Osteocyte (in vitro differentiated cells): Measurements from ENCODE around the gene COL4A2. TPM values are rescaled to one million over a fixed set of nuclear protein-coding genes. Genes with fewer than 3 reads are reported as not detected.

Experiments
- DNase-seq: peaks from one replicate; pipeline ENCODE4 v3.0.0; 2021; ENCODE audit warnings: mixed read lengths; ENCODE audit not compliant: unreplicated experiment; ENCODE audit errors: extremely low spot score
- H3K27ac Mint-ChIP-seq: one replicate; pipeline ENCODE4 v1.8.0; 2021; ENCODE audit warnings: mild to moderate bottlenecking, mixed read lengths; ENCODE audit not compliant: unreplicated experiment
- H3K27me3 Mint-ChIP-seq: one replicate; pipeline ENCODE4 v1.8.0; 2021; ENCODE audit warnings: mixed read lengths; ENCODE audit not compliant: unreplicated experiment
- H3K36me3 Mint-ChIP-seq: one replicate; pipeline ENCODE4 v1.8.0; 2021; ENCODE audit warnings: mixed read lengths; ENCODE audit not compliant: unreplicated experiment
- H3K4me1 Mint-ChIP-seq: one replicate; pipeline ENCODE4 v1.8.0; 2021; ENCODE audit warnings: mixed read lengths; ENCODE audit not compliant: unreplicated experiment
- H3K4me3 Mint-ChIP-seq: one replicate; pipeline ENCODE4 v1.8.0; 2021; ENCODE audit warnings: mild to moderate bottlenecking, moderate library complexity, mixed read lengths; ENCODE audit not compliant: unreplicated experiment
- H3K9me3 Mint-ChIP-seq: one replicate; pipeline ENCODE4 v1.8.0; 2021; ENCODE audit warnings: mixed read lengths; ENCODE audit not compliant: unreplicated experiment
- total RNA-seq: library from RNA; stranded (reverse); gene quantifications from 2 replicates; pipeline ENCODE4 v1.2.1, GENCODE V29; 2021
- TF ChIP-seq, protein P1 (sequence below): fragments of 200-600 bp; sonication (generic); IDR thresholded peaks from 2 replicates; pipeline ENCODE4 v1.5.0; 2021; ENCODE audit warnings: antibody characterized with exemption, mild to moderate bottlenecking, moderate library complexity

COL4A2 gene
- total RNA-seq, 1 donor from 2014 or later: 2,001 TPM

DNA sequence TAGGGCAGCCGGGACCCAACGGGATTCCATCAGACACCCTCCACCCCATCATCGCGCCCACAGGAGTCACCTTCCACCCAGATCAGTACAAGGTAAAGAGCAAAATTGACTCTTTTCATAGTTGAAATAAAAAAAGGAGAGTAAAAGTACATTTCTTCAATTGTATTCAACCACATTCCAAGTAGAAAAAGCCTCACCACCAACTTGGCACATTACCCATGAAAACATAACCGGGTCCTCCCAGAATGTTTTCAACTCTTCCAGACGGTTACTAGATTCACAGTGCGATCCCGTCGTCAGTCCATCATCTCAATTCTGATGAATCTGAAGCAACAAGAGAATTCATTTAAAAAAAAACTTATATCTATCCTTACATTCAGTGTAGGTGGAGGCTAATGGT is 129.2 kb downstream of the COL4A2 start:
- Mint-ChIP-seq H3K36me3 (peaks cover 77% of the 10 kb centered on the region), H3K27ac (peak overlapping the region; percentile 90), H3K4me3 (no peak overlapping the region), H3K9me3 (no peaks in the 10 kb centered on the region), H3K4me1 (peaks cover 69% of the 10 kb centered on the region), H3K27me3 (no peaks in the 10 kb centered on the region)
- TF ChIP-seq, protein P1, sequence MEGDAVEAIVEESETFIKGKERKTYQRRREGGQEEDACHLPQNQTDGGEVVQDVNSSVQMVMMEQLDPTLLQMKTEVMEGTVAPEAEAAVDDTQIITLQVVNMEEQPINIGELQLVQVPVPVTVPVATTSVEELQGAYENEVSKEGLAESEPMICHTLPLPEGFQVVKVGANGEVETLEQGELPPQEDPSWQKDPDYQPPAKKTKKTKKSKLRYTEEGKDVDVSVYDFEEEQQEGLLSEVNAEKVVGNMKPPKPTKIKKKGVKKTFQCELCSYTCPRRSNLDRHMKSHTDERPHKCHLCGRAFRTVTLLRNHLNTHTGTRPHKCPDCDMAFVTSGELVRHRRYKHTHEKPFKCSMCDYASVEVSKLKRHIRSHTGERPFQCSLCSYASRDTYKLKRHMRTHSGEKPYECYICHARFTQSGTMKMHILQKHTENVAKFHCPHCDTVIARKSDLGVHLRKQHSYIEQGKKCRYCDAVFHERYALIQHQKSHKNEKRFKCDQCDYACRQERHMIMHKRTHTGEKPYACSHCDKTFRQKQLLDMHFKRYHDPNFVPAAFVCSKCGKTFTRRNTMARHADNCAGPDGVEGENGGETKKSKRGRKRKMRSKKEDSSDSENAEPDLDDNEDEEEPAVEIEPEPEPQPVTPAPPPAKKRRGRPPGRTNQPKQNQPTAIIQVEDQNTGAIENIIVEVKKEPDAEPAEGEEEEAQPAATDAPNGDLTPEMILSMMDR: no peak
- no peak for DNase-seq

DNA sequence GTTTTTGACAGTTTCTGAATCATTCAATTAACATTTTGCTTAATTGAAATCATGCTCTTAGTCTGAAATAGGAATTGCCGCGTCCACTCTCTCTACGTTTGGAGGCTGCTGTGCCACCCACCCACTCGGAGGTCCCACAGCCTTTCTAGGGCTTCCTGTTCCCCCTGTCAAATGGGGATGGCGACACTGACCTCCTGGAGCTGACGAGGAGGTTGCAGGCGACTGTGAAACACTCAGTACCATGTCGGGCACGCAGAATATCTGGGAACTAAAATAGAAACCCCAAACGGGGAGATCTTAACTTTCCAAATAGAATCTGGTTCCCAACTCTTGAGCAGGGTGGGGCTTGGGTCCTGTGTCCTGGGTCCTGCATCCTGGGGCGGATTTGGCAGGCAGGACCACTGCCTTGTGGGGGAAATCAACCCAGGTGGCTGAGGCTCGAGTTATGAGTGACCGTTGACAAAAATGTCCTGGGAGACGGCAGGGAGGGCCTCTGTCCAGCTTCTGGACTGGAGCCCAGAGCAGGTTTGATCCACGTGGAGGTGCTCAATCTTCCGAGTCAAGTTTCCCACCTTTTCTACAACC is 129.8 kb downstream of the COL4A2 start:
- TF ChIP-seq, protein P1: no peak
- DNase-seq: no peak
- Mint-ChIP-seq H3K4me1 (peaks cover 70% of the 10 kb centered on the region), H3K27me3 (no peaks in the 10 kb centered on the region), H3K27ac (peak overlapping the region; percentile 90), H3K36me3 (peaks cover 75% of the 10 kb centered on the region), H3K9me3 (no peaks in the 10 kb centered on the region), H3K4me3 (no peak overlapping the region)

DNA sequence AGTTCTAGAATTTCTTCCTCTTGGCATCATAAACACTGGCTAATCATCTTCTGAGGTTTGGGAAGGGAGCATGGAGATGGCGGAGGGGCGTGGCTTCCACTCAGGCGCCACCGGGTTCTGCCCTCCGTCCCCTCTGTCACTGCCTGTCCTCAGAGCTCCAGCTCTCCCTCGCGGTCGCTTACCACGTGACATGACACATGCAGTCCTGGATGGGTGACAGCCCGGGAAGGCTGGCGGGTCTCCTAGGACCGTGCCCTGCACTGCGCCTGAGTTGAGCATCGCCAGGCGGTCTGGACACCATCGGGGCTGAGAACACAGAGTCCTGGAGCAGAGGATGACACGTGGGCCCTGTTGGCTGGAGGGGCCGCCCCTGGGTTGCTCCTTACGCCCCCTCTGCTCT is 131.1 kb downstream of the COL4A2 start:
- Mint-ChIP-seq H3K27me3 (no peaks in the 10 kb centered on the region), H3K4me3 (no peak overlapping the region), H3K9me3 (no peaks in the 10 kb centered on the region), H3K27ac (no peak overlapping the region), H3K4me1 (peaks cover 70% of the 10 kb centered on the region), H3K36me3 (peaks cover 68% of the 10 kb centered on the region)
- DNase-seq: no peak
- TF ChIP-seq, protein P1: no peak

DNA sequence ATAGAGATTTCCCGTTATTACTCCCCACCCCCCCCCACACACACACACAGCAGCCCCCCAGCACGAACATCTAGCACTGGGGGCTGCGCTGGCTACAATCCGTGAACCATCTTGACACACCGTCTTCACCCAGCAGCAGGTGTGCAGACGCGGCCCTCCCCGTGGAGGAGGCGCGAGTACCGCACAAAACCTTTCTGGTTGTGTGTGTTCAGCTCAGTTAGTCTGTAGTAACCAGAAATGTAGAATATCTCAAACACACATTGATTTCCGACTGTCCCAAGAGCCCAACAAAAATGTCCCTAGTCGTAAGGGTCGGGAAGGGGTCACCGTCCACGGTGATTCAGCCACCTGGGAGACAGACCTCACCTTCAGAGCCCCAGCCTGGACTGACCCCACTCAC is 131.7 kb downstream of the COL4A2 start:
- Mint-ChIP-seq H3K36me3 (peaks cover 63% of the 10 kb centered on the region), H3K27me3 (no peaks in the 10 kb centered on the region), H3K4me1 (peaks cover 71% of the 10 kb centered on the region), H3K27ac (peak overlapping the region; percentile 52), H3K9me3 (no peaks in the 10 kb centered on the region), H3K4me3 (no peak overlapping the region)
- no peak for DNase-seq
- TF ChIP-seq, protein P1: no peak

DNA sequence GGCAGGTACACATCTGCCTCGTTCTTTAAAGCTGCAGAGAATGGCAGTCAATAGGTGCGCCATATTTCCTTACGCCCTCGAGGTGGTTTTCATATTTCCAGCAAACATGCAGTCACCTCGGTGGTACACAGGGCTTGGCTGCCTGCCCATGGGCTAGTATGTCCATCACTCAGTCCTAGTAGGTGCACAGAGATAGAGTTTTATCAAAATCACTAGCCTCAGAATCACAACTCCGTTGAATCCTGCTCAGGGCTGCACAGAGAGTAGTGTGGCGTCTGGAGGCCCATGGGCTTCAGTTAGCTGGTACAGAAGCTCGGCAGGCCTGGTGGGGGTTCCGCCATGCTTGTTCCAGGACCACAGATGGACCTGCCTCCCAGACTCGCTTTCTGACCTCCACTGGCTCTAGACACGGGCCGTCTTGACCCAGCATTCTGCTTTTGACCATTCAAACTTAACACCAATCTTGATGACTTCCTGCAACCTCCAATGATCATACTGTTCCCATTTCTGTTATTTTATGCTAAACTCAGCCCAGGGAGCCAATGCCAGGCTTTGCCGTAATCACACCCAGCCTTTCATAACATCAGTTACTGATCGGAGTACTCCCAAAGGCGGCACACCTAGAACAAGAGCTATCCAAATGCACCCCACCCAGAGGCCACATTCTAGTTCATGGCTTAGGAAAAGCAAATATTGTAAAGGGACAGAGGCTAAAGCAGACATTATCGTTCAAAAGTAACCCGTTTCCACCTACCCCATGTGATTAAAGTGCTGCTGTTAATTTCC is 134.1 kb downstream of the COL4A2 start:
- DNase-seq: no peak
- no peak overlapping the region for H3K4me3 Mint-ChIP-seq
- peaks cover 74% of the 10 kb centered on the region for H3K4me1 Mint-ChIP-seq
- peak overlapping the region; percentile 83 for H3K27ac Mint-ChIP-seq
- TF ChIP-seq, protein P1: no peak
- no peaks in the 10 kb centered on the region for H3K27me3 Mint-ChIP-seq
- H3K36me3 Mint-ChIP-seq: peaks cover 57% of the 10 kb centered on the region
- H3K9me3 Mint-ChIP-seq: no peaks in the 10 kb centered on the region
